Liver (tissue), 9 donors: Measurements from ENCODE around the gene RNFT2. TPM values are rescaled to one million over a fixed set of nuclear protein-coding genes. Genes with fewer than 3 reads are reported as not detected.

Experiments
- DNase-seq: peaks from one replicate; pipeline ENCODE4 v3.0.0-alpha.2; 2017; ENCODE audit warnings: low spot score
- H3K27ac ChIP-seq, 2 donors: one replicate each; pipeline ENCODE4 v1.7.0; 2013; ENCODE audit warnings: inconsistent platforms in 2 of 2, low read length in 2 of 2, control low read depth in 1 of 2, low read depth in 1 of 2, mild to moderate bottlenecking in 1 of 2
- H3K27me3 ChIP-seq, 4 donors: one replicate each; pipeline versions ENCODE4 v1.6.1 to v1.7.0; 2013; ENCODE audit warnings: low read length in 3 of 4, inconsistent platforms in 1 of 4, mild to moderate bottlenecking in 1 of 4, moderate library complexity in 1 of 4; ENCODE audit not compliant: control insufficient read depth in 4 of 4, insufficient read depth in 4 of 4
- H3K36me3 ChIP-seq, 4 donors: one replicate each; pipeline versions ENCODE4 v1.6.1 to v1.7.0; 2013; ENCODE audit warnings: low read length in 3 of 4, mild to moderate bottlenecking in 3 of 4, low read depth in 1 of 4, moderate library complexity in 1 of 4; ENCODE audit not compliant: control insufficient read depth in 4 of 4, insufficient read depth in 3 of 4
- H3K4me1 ChIP-seq, 4 donors: one replicate each; pipeline versions ENCODE4 v1.6.1 to v1.7.0; 2013; ENCODE audit warnings: low read length in 3 of 4, mild to moderate bottlenecking in 3 of 4, moderate library complexity in 1 of 4; ENCODE audit not compliant: control insufficient read depth in 4 of 4, insufficient read depth in 4 of 4
- H3K4me3 ChIP-seq, 3 donors: one replicate each; pipeline versions ENCODE4 v1.6.1 to v1.7.0; 2013; ENCODE audit warnings: low read length in 3 of 3, control low read depth in 1 of 3, low read depth in 1 of 3, mild to moderate bottlenecking in 1 of 3
- H3K9ac ChIP-seq, 2 donors: one replicate each; pipeline ENCODE4 v1.7.0; 2013; ENCODE audit warnings: low read length in 2 of 2, mild to moderate bottlenecking in 2 of 2, moderate library complexity in 2 of 2, control low read depth in 1 of 2, low read depth in 1 of 2
- H3K9me3 ChIP-seq, 4 donors: one replicate each; pipeline versions ENCODE4 v1.6.1 to v1.7.0; 2013; ENCODE audit warnings: low read length in 3 of 4; ENCODE audit not compliant: control insufficient read depth in 4 of 4
- EGR1 ChIP-seq, 2 donors: IDR thresholded peaks; 2 replicates each; pipeline ENCODE4 v1.6.1; 2016 to 2018; ENCODE audit warnings: antibody characterized with exemption in 2 of 2, low read depth in 2 of 2
- FOXA1 ChIP-seq: IDR thresholded peaks from 2 replicates; pipeline ENCODE4 v1.6.1; 2016; ENCODE audit warnings: antibody characterized with exemption
- FOXA2 ChIP-seq: IDR thresholded peaks from 2 replicates; pipeline ENCODE4 v1.6.1; 2016; ENCODE audit warnings: antibody characterized with exemption
- GABPA ChIP-seq, 2 donors: IDR thresholded peaks in 1 of 2; conservative IDR thresholded peaks in 1 of 2; 2 replicates each; pipeline ENCODE4 v1.6.1; 2016; ENCODE audit warnings: antibody characterized with exemption in 2 of 2, mild to moderate bottlenecking in 1 of 2, moderate library complexity in 1 of 2
- HNF4A ChIP-seq, 2 donors: conservative IDR thresholded peaks; 2 replicates each; pipeline ENCODE4 v1.6.1; 2016; ENCODE audit warnings: antibody characterized with exemption in 2 of 2, mild to moderate bottlenecking in 2 of 2
- HNF4G ChIP-seq: IDR thresholded peaks from 2 replicates; pipeline ENCODE4 v1.6.1; 2016; ENCODE audit warnings: antibody characterized with exemption
- JUND ChIP-seq, 2 donors: IDR thresholded peaks; 2 replicates each; pipeline ENCODE4 v1.6.1; 2016; ENCODE audit warnings: antibody characterized with exemption in 2 of 2
- NR2F2 ChIP-seq: IDR thresholded peaks from 2 replicates; pipeline ENCODE4 v1.6.1; 2016; ENCODE audit warnings: antibody characterized with exemption
- RAD21 ChIP-seq, 2 donors: IDR thresholded peaks; 2 replicates each; pipeline ENCODE4 v1.6.1; 2016; ENCODE audit warnings: antibody characterized with exemption in 2 of 2, mild to moderate bottlenecking in 2 of 2
- REST ChIP-seq: IDR thresholded peaks from 2 replicates; pipeline ENCODE4 v1.6.1; 2016; ENCODE audit warnings: antibody characterized with exemption, mild to moderate bottlenecking
- RXRA ChIP-seq, 2 donors: IDR thresholded peaks; 2 replicates each; pipeline ENCODE4 v1.6.1; 2017 to 2018; ENCODE audit warnings: antibody characterized with exemption in 2 of 2, mild to moderate bottlenecking in 1 of 2
- SP1 ChIP-seq: IDR thresholded peaks from 2 replicates; pipeline ENCODE4 v1.6.1; 2018; ENCODE audit warnings: antibody characterized with exemption, mild to moderate bottlenecking
- TAF1 ChIP-seq: conservative IDR thresholded peaks from 2 replicates; pipeline ENCODE4 v1.6.1; 2016; ENCODE audit warnings: antibody characterized with exemption, mild to moderate bottlenecking
- YY1 ChIP-seq: IDR thresholded peaks from 2 replicates; pipeline ENCODE4 v1.6.1; 2016; ENCODE audit warnings: antibody characterized with exemption, mild to moderate bottlenecking
- ZBTB33 ChIP-seq: IDR thresholded peaks from 2 replicates; pipeline ENCODE4 v1.6.1; 2016; ENCODE audit warnings: antibody characterized with exemption
- WGBS: extraction: QIAGEN DNeasy Blood & Tissue Kit; methylation state at CpG from one replicate; pipeline ENCODE4 v1.1.7; 2013; 5-methylcytosine and 5-hydroxymethylcytosine counted together
- polyA plus RNA-seq, 2 donors: library from polyadenylated mRNA; stranded (reverse) in 1 of 2; unstranded in 1 of 2; fragments of 200-250 nt in 1 of 2; fragments of >200 nt in 1 of 2; fragmentation: Nextera tagmentation in 1 of 2; extraction: Ambion mirVana in 1 of 2; gene quantifications; one replicate each; pipeline versions ENCODE4 v1.2.1 to v1.2.3, GENCODE V29; 2013 to 2015
- total RNA-seq, 2 donors: library from RNA; depleted of rRNA; stranded (reverse); fragments of >200 nt; gene quantifications; one replicate each; pipeline ENCODE4 v1.2.3, GENCODE V29; 2014
- TF ChIP-seq, protein P1 (sequence below): IDR thresholded peaks from 2 replicates; pipeline ENCODE4 v1.6.1; 2016; ENCODE audit warnings: antibody characterized with exemption
- TF ChIP-seq, protein P2 (sequence below): fragments of 150-350 bp; IDR thresholded peaks from 2 replicates; pipeline ENCODE4 v1.5.1; 2017; ENCODE audit warnings: improper control_type of control experiment, low read depth, low read length; ENCODE audit not compliant: missing input control
- TF ChIP-seq, protein P3 (sequence below): IDR thresholded peaks from 2 replicates; pipeline ENCODE4 v1.6.1; 2016; ENCODE audit warnings: antibody characterized with exemption
- donor health status: healthy.
- donor health status: healthy.
- donor health status: healthy.
- donor health status: healthy.
- donor health status: healthy.

Gene RNFT2
- total and polyA plus RNA-seq, 4 donors, result 0.13 to 1.4 (median 0.19) TPM

- Histone ChIP-seq H3K27me3 (no peaks in the 10 kb centered on the region), H3K9me3 (no peaks in the 10 kb centered on the region), H3K4me3 (no peak overlapping the region), H3K36me3 (peaks cover 0 to 4% (median 2%) of the 10 kb centered on the region in 4 donors), H3K27ac (no peak overlapping the region), H3K4me1 (peaks cover 0 to 3% (median 0%) of the 10 kb centered on the region in 4 donors), H3K9ac (no peak overlapping the region)
- TF ChIP-seq JUND (IDR thresholded peaks at IDR 0.05) (no peak), ZBTB33 (no peak), RAD21 (IDR thresholded peaks at IDR 0.05) (no peak), GABPA (IDR thresholded peaks at IDR 0.05 in 1 of 2, conservative IDR thresholded peaks at IDR 0.05 in 1 of 2) (no peak), YY1 (no peak), FOXA1 (no peak), NR2F2 (no peak), HNF4A (conservative IDR thresholded peaks at IDR 0.05) (no peak), SP1 (no peak), REST (no peak), TAF1 (no peak), FOXA2 (no peak), RXRA (IDR thresholded peaks at IDR 0.05) (no peak), EGR1 (IDR thresholded peaks at IDR 0.05; ENCODE audit: low read depth in 2 of 2) (no peak), HNF4G (no peak)
- TF ChIP-seq, protein P1, sequence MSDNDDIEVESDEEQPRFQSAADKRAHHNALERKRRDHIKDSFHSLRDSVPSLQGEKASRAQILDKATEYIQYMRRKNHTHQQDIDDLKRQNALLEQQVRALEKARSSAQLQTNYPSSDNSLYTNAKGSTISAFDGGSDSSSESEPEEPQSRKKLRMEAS, result no peak
- TF ChIP-seq, protein P2, sequence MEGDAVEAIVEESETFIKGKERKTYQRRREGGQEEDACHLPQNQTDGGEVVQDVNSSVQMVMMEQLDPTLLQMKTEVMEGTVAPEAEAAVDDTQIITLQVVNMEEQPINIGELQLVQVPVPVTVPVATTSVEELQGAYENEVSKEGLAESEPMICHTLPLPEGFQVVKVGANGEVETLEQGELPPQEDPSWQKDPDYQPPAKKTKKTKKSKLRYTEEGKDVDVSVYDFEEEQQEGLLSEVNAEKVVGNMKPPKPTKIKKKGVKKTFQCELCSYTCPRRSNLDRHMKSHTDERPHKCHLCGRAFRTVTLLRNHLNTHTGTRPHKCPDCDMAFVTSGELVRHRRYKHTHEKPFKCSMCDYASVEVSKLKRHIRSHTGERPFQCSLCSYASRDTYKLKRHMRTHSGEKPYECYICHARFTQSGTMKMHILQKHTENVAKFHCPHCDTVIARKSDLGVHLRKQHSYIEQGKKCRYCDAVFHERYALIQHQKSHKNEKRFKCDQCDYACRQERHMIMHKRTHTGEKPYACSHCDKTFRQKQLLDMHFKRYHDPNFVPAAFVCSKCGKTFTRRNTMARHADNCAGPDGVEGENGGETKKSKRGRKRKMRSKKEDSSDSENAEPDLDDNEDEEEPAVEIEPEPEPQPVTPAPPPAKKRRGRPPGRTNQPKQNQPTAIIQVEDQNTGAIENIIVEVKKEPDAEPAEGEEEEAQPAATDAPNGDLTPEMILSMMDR, result no peak
- TF ChIP-seq, protein P3, sequence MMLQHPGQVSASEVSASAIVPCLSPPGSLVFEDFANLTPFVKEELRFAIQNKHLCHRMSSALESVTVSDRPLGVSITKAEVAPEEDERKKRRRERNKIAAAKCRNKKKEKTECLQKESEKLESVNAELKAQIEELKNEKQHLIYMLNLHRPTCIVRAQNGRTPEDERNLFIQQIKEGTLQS, result no peak
- DNase-seq, result no peak
- WGBS, result 46% methylated on average over 4 of the region's 4 CpGs
Measured at GRCh38 chr12:116726694-116727093, 11.4 kb upstream of the RNFT2 start.
